ENCODE results near the gene ANKRD24. TPM values are rescaled to one million over a fixed set of nuclear protein-coding genes. Genes with fewer than 3 reads are reported as not detected.
"Not testable (repeated sequence)": the region's sequence is repeated elsewhere in the genome, so short reads cannot be mapped to it uniquely, and the experiment has no call there.

The ANKRD24 gene
- 0.18 and 0.27 TPM in 2 replicates for polyA plus RNA-seq (2013)

DNA sequence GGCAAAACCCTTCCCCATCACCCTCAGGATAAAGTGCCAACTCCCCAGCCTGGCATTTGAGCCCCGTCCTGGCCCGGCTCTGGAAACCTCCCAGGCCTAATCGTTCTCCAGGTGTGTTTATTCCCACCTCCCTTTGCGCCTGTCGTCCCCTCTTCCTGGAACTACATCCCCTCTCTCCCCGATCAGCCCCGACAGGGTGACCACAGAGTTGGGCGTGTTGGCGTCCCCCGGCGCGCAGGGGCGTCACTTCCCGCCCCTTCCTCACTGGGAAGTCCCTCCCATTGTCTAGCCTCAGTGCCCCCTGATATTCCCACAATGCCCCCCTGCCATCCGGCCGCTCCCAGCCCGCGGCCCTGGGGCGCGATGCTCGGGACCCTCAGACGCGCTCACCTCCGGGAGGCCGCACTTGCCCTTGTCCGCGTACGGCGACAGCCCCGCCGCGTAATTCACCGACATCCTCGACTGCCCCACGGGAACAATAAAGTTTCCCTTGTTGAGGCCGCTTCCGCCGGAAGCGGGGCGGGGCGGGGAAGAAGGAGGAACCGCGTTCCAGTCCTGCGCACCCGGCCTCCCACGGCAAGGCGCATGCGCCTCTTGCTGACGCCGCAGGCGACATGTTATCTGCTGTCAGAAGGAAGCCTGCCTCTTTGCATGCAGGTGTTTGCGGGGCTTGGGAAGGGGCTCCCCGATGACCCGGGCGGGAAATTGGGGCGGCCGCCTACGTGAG lies at the start of gene ANKRD24, which contains the start of gene SIRT6:
ANKRD24 (plus strand) TSS at position 606 of the 727 bp plus-strand sequence. CDS start 3,737 bp downstream, outside the sequence.
SIRT6 (minus strand) TSS at position 480 of the 727 bp plus-strand sequence; CDS start at position 456, 24 bp downstream.
- peak; percentile 97 to 99 for DNase-seq
- H4K91ac ChIP-seq (ENCODE audit: low read depth, low read length), result peak within 1 kb of the TSS; percentile 76
- H3K4me3 ChIP-seq (ENCODE audit: low read depth, low read length), result peak within 1 kb of the TSS; percentile 99
- peak within 1 kb of the TSS; percentile 67 for H2BK120ac ChIP-seq (ENCODE audit: insufficient read depth, low read length, poor library complexity)
- H4K8ac ChIP-seq (ENCODE audit: low read depth, low read length), result peak within 1 kb of the TSS; percentile 91
- H3K36me3 ChIP-seq (ENCODE audit: control insufficient read depth in 1 of 2, insufficient read depth in 2 of 2, low read length in 2 of 2), result peaks cover 17 to 19% of the 10 kb centered on the region in 2 experiments
- H3K4ac ChIP-seq (ENCODE audit: low read depth, low read length), result peak within 1 kb of the TSS; percentile 64
- H3K14ac ChIP-seq (ENCODE audit: low read length), result peak within 1 kb of the TSS; percentile 91
- H3K9ac ChIP-seq (ENCODE audit: low read length), result peak within 1 kb of the TSS; percentile 99
- peaks cover 5% of the 10 kb centered on the region for H3K79me2 ChIP-seq (ENCODE audit: control insufficient read depth, insufficient read depth, low read length, poor library complexity)
- peak within 1 kb of the TSS; percentile 76 for H2BK5ac ChIP-seq (ENCODE audit: low read depth, low read length, poor library complexity)
- H3K18ac ChIP-seq (ENCODE audit: low read length), result peak within 1 kb of the TSS; percentile 81
- peak within 1 kb of the TSS; percentile 81 for H2AFZ ChIP-seq (ENCODE audit: insufficient read depth, low read length, poor library complexity)
- WGBS (ENCODE audit: extremely low coverage, insufficient coverage, insufficient read length), result no CpG with 5 or more reads among the region's 58 CpGs
- H3K9me3 ChIP-seq (ENCODE audit: insufficient read depth, low read depth, low read length), result peaks cover 2% of the 10 kb centered on the region
- peak within 1 kb of the TSS; percentile 95 for H2AK5ac ChIP-seq (ENCODE audit: low read length)
- H3K23ac ChIP-seq (ENCODE audit: low read length), result peak within 1 kb of the TSS; percentile 22
- H4K12ac ChIP-seq (ENCODE audit: low read depth, low read length), result peak within 1 kb of the TSS; percentile 65
- peak within 1 kb of the TSS; percentile 99 for H3K4me2 ChIP-seq (ENCODE audit: low read length)
- peaks cover 7% of the 10 kb centered on the region for H3K79me1 ChIP-seq (ENCODE audit: low read length)
- no peaks in the 10 kb centered on the region for H3K27me3 ChIP-seq (ENCODE audit: insufficient read depth, low read length)
- peaks cover 0 to 6% of the 10 kb centered on the region in 2 experiments for H3K4me1 ChIP-seq (ENCODE audit: control insufficient read depth in 1 of 2, insufficient read depth in 2 of 2, low read length in 2 of 2)
- H3K27ac ChIP-seq (ENCODE audit: low read depth, low read length), result peak within 1 kb of the TSS; percentile 65
- H2BK12ac ChIP-seq (ENCODE audit: low read length), result no peak within 1 kb of the TSS

DNA sequence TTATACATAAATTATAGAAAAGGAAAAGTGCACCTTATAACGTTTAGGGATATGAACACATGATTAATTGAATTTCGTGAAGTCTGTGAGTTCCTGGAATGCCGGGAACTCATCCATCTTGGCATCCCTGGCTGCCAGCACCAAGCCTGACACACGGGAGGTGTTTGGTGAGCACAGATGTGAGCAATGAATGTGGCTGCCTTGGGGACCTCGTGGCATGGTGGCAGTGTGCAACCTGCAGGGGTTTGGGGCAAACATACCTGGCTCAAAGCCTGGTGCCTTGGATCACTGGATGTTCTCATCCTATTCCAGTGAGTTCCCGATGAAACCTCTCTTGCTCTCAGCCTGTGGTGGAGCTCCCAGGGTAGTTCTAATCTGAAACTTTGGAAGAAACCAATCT lies 48.1 kb upstream of the ANKRD24 start:
- Histone ChIP-seq H3K27me3 (ENCODE audit: insufficient read depth, low read length) (no peaks in the 10 kb centered on the region), H3K4me3 (ENCODE audit: low read depth, low read length) (no peak overlapping the region), H3K4ac (ENCODE audit: low read depth, low read length) (no peak overlapping the region), H3K14ac (ENCODE audit: low read length) (no peak overlapping the region), H2BK12ac (ENCODE audit: low read length) (no peak overlapping the region), H3K36me3 (ENCODE audit: control insufficient read depth in 1 of 2, insufficient read depth in 2 of 2, low read length in 2 of 2) (no peaks in the 10 kb centered on the region), H3K27ac (ENCODE audit: low read depth, low read length) (no peak overlapping the region), H3K4me1 (ENCODE audit: control insufficient read depth in 1 of 2, insufficient read depth in 2 of 2, low read length in 2 of 2) (peaks cover 2 to 3% of the 10 kb centered on the region in 2 experiments), H2BK120ac (ENCODE audit: insufficient read depth, low read length, poor library complexity) (no peak overlapping the region), H3K79me2 (ENCODE audit: control insufficient read depth, insufficient read depth, low read length, poor library complexity) (no peaks in the 10 kb centered on the region), H3K9ac (ENCODE audit: low read length) (no peak overlapping the region), H3K79me1 (ENCODE audit: low read length) (no peaks in the 10 kb centered on the region), H2AK5ac (ENCODE audit: low read length) (no peak overlapping the region), H4K91ac (ENCODE audit: low read depth, low read length) (no peak overlapping the region), H4K12ac (ENCODE audit: low read depth, low read length) (no peak overlapping the region), H3K23ac (ENCODE audit: low read length) (no peak overlapping the region), H2BK5ac (ENCODE audit: low read depth, low read length, poor library complexity) (no peak overlapping the region), H2AFZ (ENCODE audit: insufficient read depth, low read length, poor library complexity) (no peak overlapping the region), H3K9me3 (ENCODE audit: insufficient read depth, low read depth, low read length) (no peaks in the 10 kb centered on the region), H3K4me2 (ENCODE audit: low read length) (no peak overlapping the region), H4K8ac (ENCODE audit: low read depth, low read length) (no peak overlapping the region), H3K18ac (ENCODE audit: low read length) (no peak overlapping the region)
- WGBS (ENCODE audit: extremely low coverage, insufficient coverage, insufficient read length), result no CpG with 5 or more reads among the region's 6 CpGs
- DNase-seq, result no peak

- not testable (repeated sequence) for H3K36me3 ChIP-seq (ENCODE audit: control insufficient read depth in 1 of 2, insufficient read depth in 2 of 2, low read length in 2 of 2); DNase-seq; H3K23ac ChIP-seq (ENCODE audit: low read length); H4K8ac ChIP-seq (ENCODE audit: low read depth, low read length); H3K27me3 ChIP-seq (ENCODE audit: insufficient read depth, low read length); H4K91ac ChIP-seq (ENCODE audit: low read depth, low read length); H3K4me1 ChIP-seq (ENCODE audit: control insufficient read depth in 1 of 2, insufficient read depth in 2 of 2, low read length in 2 of 2); H3K18ac ChIP-seq (ENCODE audit: low read length); H2BK5ac ChIP-seq (ENCODE audit: low read depth, low read length, poor library complexity); H3K9ac ChIP-seq (ENCODE audit: low read length); H2AK5ac ChIP-seq (ENCODE audit: low read length); H3K27ac ChIP-seq (ENCODE audit: low read depth, low read length); H3K79me2 ChIP-seq (ENCODE audit: control insufficient read depth, insufficient read depth, low read length, poor library complexity); H4K12ac ChIP-seq (ENCODE audit: low read depth, low read length); H3K14ac ChIP-seq (ENCODE audit: low read length); H3K4me2 ChIP-seq (ENCODE audit: low read length); H3K9me3 ChIP-seq (ENCODE audit: insufficient read depth, low read depth, low read length); H2AFZ ChIP-seq (ENCODE audit: insufficient read depth, low read length, poor library complexity); H3K4ac ChIP-seq (ENCODE audit: low read depth, low read length); H3K79me1 ChIP-seq (ENCODE audit: low read length); H2BK12ac ChIP-seq (ENCODE audit: low read length); H2BK120ac ChIP-seq (ENCODE audit: insufficient read depth, low read length, poor library complexity); H3K4me3 ChIP-seq (ENCODE audit: low read depth, low read length)
- no CpG with 5 or more reads among the region's 9 CpGs for WGBS (ENCODE audit: extremely low coverage, insufficient coverage, insufficient read length)
Measured at GRCh38 chr19:4135386-4135785, 47.1 kb upstream of the ANKRD24 start.

DNA sequence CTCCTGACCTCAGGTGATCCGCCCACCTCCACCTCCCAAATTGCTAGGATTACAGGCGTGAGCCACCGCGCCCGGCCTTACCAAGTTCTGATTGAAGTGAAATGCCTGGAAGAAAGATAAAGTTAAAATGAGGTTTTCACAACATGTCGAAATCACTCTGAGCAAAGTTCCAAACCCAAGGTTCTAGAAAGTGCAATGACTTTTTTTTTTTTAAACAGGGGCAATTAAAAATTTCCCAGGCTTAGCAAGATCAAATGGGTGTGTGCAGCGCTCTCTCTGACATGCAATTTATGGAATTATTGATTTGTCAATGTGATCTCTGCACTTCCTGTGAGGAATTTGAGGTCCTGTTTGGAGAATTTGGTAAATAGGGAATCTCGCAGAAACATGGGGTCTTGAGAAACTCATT lies 45.8 kb upstream of the ANKRD24 start:
- Histone ChIP-seq H2AFZ (ENCODE audit: insufficient read depth, low read length, poor library complexity) (no peak overlapping the region), H3K79me2 (ENCODE audit: control insufficient read depth, insufficient read depth, low read length, poor library complexity) (no peaks in the 10 kb centered on the region), H3K79me1 (ENCODE audit: low read length) (no peaks in the 10 kb centered on the region), H2BK5ac (ENCODE audit: low read depth, low read length, poor library complexity) (no peak overlapping the region), H3K4me2 (ENCODE audit: low read length) (no peak overlapping the region), H2AK5ac (ENCODE audit: low read length) (no peak overlapping the region), H3K14ac (ENCODE audit: low read length) (no peak overlapping the region), H3K9ac (ENCODE audit: low read length) (no peak overlapping the region), H3K9me3 (ENCODE audit: insufficient read depth, low read depth, low read length) (no peaks in the 10 kb centered on the region), H3K4ac (ENCODE audit: low read depth, low read length) (no peak overlapping the region), H4K91ac (ENCODE audit: low read depth, low read length) (no peak overlapping the region), H3K36me3 (ENCODE audit: control insufficient read depth in 1 of 2, insufficient read depth in 2 of 2, low read length in 2 of 2) (no peaks in the 10 kb centered on the region), H3K27me3 (ENCODE audit: insufficient read depth, low read length) (no peaks in the 10 kb centered on the region), H2BK120ac (ENCODE audit: insufficient read depth, low read length, poor library complexity) (no peak overlapping the region), H3K27ac (ENCODE audit: low read depth, low read length) (no peak overlapping the region), H3K23ac (ENCODE audit: low read length) (no peak overlapping the region), H3K18ac (ENCODE audit: low read length) (no peak overlapping the region), H3K4me1 (ENCODE audit: control insufficient read depth in 1 of 2, insufficient read depth in 2 of 2, low read length in 2 of 2) (no peaks in the 10 kb centered on the region), H4K12ac (ENCODE audit: low read depth, low read length) (no peak overlapping the region), H4K8ac (ENCODE audit: low read depth, low read length) (no peak overlapping the region), H3K4me3 (ENCODE audit: low read depth, low read length) (no peak overlapping the region), H2BK12ac (ENCODE audit: low read length) (no peak overlapping the region)
- WGBS (ENCODE audit: extremely low coverage, insufficient coverage, insufficient read length), result no CpG with 5 or more reads among the region's 8 CpGs
- peak in 1 of 2 donors; percentile 68 for DNase-seq
